ENCODE data around the gene NEFH.
"Not testable (repeated sequence)": the region's sequence is repeated elsewhere in the genome, so short reads cannot be mapped to it uniquely, and the experiment has no call there.

Gene NEFH

DNA sequence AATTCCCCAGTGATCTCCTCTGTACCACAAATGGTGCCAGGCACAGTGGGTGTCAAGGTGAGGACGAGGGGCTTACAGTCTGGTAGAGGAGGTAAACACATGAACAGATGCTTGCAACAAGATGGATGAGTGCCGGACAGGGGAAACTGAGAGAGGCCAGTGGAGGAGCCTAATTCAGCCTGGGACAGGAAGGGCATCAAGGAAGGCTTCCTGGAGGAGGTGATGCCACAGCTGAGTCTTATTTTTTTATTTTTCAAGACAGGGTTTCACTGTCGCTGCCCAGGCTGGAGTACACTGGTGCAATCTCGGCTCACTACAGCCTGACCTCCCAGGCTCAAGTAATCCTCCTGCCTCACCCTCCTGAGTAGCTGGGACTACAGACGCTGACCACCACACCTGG lies 18.8 kb upstream of the NEFH start:
- DNase-seq (ENCODE audit: low spot score): no peak

GRCh38 chr22:29463629-29464028 lies 16.4 kb upstream of the NEFH start:
- no peak for DNase-seq (ENCODE audit: low spot score)

GRCh38 chr22:29464581-29464980 lies 15.4 kb upstream of the NEFH start:
- DNase-seq (ENCODE audit: low spot score): no peak

DNA sequence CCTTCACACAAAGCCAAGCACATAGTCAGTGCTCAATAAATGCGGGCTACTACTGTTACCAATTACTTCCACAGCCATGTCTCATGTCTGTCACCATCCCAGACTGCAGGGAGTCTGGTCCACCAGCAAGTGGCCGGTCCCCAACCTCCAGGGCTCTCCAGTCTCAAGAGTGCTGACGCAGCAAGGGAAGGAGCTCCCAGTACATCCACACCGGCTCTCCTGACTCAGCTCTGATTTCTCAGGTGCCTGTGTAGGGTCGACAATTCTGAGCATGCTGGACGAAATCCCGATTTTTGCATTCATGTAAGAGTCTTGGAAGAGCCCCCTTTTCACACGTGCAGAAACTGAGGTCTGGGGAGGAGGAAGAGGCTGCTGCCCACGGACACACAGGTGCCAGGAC lies 10.3 kb upstream of the NEFH start:
- peak; percentile 69 for DNase-seq (ENCODE audit: low spot score)

DNA sequence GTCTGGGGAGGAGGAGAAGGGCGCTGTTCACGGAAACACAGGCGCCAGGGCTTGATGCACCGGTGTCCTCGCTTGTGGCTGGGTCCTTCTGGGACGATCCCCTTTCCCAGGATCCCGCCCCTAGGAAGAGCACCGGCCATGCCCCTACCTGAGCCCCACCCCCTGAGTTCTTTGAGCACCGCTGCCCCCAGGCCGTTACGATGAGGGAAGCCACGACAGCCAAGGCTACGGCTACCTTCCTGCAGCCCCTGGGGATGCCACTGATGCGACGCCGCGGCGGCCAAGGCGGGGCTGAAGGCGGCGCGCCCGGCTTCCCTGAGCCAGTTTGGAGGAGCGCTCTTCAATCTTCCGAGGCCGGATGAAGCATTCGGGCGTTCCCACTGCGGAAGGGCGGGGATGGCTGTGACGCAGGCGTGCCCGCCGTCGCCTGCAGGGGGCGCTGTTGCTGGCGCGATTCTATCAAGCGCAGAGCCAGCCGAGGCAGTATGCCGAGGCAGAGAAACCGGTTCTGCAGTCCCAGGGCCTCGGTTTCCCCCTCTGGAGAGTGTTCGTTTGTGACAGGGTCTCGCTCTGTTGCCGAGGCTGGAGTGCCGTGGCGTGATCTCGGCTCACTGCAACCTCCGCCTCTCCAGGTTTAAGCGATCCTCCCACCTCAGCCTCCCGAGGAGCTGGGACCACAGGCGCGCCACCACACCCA lies 9.7 kb upstream of the NEFH start:
- DNase-seq (ENCODE audit: low spot score): peak; percentile 99

GRCh38 chr22:29473001-29473400 lies 7.0 kb upstream of the NEFH start:
- DNase-seq (ENCODE audit: low spot score): no peak

DNA sequence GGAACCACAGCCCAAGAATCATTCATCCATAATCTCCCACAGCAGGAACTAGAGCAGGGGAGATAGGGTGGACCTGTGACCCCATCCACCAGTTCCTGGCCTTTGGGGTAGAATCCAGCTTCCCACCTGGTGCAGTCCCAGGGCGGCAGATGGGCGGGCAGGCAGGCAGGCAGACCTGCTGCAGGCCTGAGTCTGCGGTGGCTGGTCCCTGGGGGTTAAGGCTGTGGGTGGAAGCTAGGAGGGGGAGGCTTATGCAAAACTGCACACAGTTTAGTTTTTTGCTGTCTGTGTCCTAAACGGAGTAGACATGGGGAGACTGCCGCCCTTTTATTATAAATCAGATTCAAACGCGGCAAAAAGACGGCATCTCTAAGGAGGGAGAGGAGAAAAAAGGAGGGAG lies 4.5 kb upstream of the NEFH start:
- no peak for DNase-seq (ENCODE audit: low spot score)

GRCh38 chr22:29476116-29476515 lies 3.9 kb upstream of the NEFH start:
- DNase-seq (ENCODE audit: low spot score): no peak

DNA sequence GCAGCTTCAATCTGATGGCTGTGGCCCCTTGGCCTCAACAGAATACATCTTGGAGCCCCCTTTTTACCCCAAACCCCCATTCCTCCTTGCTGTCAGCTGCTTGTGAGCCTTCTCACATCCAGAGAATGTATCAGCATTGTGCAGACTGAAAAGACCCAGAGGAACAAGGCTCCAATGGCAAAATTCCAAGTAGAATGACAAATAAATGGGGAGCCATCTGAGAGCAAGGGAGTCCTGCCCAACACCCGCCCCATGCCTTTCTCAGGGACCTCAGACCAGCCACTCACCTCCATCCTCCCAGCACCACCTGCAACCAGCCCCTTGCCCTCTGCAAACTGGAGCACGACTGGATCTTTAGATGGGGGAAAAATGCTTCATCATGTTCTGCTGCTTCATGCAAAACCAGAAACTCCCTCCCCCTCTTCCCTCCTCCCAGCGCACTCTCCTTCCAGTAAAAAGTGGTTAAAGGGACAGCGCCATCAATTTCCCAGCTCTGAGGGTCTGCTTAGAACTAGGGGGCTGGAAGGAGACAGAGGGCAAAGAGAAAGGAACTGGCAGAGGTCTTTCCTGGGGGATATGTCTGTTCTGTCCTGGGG lies 2.2 kb upstream of the NEFH start:
- DNase-seq (ENCODE audit: low spot score): no peak

DNA sequence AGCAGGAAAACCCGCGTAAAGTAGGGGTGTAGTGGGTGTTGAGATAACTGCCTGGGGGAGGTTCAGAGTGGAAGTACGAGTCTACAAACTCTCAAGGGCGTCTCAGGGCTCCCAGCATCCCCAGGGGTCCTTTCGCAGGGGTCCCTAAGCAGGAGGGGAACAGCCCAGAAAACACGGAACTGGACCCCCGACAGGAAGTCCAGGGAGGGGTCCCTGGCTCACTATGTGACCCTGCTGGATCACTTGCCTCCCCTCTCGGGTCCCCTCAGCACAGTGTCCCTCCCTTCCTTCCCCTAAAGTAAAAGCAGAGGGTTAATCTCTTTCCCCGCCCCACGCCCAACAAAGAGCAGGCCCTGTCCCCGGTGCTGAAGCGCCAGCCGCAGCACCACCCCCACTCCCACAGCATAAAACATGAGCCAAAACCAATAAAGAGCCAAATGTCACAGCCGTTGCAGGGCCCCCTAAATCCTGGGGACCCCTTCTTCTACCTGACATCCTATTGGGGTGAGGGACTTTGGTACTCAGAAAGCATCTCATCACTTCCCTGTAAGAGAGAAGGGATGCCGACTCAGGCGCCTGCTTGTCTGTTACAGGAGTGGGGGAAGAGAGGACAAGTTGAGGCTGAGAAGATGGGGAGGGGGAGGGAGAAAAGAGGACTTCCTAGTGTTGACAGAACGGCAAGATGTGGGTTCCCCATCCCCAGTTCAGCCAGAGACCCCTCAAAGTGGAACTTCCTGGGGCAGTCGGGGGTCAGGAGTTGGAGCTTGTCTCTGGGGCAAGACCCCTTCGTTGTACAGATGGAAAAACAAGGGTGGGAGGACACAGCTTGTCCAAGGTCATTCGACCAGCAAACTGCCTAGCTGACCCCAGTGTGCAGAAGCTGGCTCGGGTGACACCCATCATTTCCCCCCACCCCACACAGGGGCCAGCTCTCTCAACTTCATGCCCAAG lies 1.4 kb upstream of the NEFH start:
- peak; percentile 85 for DNase-seq (ENCODE audit: low spot score)

- DNase-seq (ENCODE audit: low spot score): no peak
Observed at GRCh38 chr22:29480262-29480511, 169 bp downstream of the NEFH start.

DNA sequence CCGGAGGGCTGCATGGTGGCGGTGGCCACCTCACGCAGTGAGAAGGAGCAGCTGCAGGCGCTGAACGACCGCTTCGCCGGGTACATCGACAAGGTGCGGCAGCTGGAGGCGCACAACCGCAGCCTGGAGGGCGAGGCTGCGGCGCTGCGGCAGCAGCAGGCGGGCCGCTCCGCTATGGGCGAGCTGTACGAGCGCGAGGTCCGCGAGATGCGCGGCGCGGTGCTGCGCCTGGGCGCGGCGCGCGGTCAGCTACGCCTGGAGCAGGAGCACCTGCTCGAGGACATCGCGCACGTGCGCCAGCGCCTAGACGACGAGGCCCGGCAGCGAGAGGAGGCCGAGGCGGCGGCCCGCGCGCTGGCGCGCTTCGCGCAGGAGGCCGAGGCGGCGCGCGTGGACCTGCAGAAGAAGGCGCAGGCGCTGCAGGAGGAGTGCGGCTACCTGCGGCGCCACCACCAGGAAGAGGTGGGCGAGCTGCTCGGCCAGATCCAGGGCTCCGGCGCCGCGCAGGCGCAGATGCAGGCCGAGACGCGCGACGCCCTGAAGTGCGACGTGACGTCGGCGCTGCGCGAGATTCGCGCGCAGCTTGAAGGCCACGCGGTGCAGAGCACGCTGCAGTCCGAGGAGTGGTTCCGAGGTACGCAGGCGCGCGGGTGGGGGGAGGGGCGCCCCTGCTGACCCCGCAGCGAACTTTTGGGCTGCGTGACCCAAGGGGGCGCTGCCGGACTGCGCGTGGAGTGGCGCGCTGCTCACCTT lies 670 bp downstream of the NEFH start:
- DNase-seq (ENCODE audit: low spot score): no peak

DNA sequence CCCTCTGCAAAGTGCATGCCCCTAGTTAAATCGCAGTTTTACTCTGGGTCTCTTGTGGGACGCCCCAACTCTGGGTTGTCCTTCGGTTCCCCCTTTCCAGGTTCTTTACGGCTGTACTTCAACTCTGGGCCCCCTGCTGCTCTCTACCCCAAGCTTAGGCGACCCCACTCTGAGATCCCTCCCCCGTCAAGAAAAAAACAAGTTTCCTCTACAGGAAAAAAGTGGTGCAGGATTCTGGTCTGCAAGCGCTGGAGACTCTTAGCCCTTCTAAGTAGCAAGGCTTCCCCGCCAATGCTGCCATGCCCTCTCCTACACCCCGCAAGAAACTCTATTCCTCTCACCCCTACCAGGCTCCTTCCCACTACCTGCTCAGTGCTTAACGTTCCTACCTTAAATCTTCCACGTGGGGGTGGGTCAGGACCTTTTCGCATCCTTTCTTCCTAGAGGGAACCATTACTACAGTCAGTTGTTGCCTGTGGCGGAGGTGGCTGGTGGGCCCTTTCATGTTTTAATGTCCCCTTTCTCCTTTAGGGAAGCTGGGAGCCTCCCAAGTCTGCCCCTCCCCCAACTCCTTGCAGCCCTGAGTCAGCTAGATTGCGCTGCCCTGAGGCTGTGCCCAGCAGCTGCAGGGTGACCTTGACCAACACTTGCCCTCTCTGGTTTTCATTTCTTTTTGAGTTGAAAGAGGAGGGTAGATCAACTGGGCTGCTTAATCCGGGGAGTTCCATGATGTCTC lies 1.4 kb downstream of the NEFH start:
- no peak for DNase-seq (ENCODE audit: low spot score)

- DNase-seq (ENCODE audit: low spot score): no peak
Observed at GRCh38 chr22:29482253-29482652, 2.2 kb downstream of the NEFH start.

GRCh38 chr22:29482726-29483125 lies 2.7 kb downstream of the NEFH start:
- DNase-seq (ENCODE audit: low spot score): no peak

DNA sequence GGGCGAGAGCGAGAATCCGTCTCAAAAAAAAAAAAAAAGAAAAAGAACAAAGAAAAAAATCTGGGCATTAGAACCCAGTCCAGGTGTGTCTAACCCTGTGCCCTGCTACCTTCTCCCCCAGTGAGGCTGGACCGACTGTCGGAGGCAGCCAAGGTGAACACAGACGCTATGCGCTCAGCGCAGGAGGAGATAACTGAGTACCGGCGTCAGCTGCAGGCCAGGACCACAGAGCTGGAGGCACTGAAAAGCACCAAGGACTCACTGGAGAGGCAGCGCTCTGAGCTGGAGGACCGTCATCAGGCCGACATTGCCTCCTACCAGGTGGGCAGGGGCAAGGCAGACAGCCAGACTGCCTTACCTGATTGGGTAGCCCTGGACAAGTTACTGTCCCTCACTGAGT lies 3.2 kb downstream of the NEFH start:
- no peak for DNase-seq (ENCODE audit: low spot score)

DNA sequence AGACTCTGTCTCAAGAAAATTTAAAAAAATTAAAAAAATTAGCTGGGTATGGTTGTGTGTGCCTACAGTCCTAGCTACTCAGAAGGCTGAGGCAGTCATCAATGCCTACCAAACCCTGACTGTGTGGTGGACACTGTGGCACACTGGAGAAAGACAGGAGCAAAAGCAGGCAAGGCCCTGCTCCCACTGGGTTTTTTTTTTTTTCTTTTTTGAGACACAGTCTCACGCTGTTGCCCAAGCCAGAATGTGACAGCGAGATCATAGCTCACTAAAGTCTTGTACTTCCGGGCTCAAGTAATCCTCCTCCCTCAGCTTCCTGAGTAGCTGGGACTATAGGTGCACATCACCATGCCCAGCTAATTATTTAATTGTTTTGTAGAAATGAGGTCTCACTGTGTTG lies 4.6 kb downstream of the NEFH start:
- DNase-seq (ENCODE audit: low spot score): no peak

- no peak for DNase-seq (ENCODE audit: low spot score)
Observed at GRCh38 chr22:29485448-29485847, 5.4 kb downstream of the NEFH start.

- no peak for DNase-seq (ENCODE audit: low spot score)
Observed at GRCh38 chr22:29487426-29487986, 7.5 kb downstream of the NEFH start.

GRCh38 chr22:29489127-29489780 lies 9.2 kb downstream of the NEFH start:
- not testable (repeated sequence) for DNase-seq (ENCODE audit: low spot score)

DNA sequence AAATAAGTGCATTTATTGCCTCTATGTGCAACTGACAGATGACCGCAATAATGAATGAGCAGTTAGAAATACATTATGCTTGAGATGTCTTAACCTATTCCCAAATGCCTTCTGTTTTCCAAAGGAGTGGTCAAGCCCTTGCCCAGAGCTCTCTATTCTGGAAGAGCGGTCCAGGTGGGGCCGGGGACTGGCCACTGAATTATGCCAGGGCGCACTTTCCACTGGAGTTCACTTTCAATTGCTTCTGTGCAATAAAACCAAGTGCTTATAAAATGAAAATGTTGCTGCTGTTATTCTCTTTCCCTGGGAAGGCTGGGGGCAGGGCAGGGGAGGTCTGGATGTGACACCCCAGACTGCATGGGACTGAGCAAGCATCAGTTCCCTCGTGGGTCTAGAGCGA lies 11.0 kb downstream of the NEFH start:
- DNase-seq (ENCODE audit: low spot score): no peak

Data from HuH-7 (cell line).